Stimulated activated CD8-positive, alpha-beta memory T cell treated with anti-CD3 and anti-CD28 coated beads, Interleukin-7, amount 100 ng/mL, for 1 hour (primary cell): Measurements from ENCODE around the gene POLR2J2.
"Not testable (repeated sequence)": the region's sequence is repeated elsewhere in the genome, so short reads cannot be mapped to it uniquely, and the experiment has no call there.

ENCODE experiments used
- DNase-seq, 2 donors: peaks; one replicate each; pipeline ENCODE4 v3.0.0-alpha.2; 2020; ENCODE audit warnings: low read depth in 2 of 2

POLR2J2 gene

DNA sequence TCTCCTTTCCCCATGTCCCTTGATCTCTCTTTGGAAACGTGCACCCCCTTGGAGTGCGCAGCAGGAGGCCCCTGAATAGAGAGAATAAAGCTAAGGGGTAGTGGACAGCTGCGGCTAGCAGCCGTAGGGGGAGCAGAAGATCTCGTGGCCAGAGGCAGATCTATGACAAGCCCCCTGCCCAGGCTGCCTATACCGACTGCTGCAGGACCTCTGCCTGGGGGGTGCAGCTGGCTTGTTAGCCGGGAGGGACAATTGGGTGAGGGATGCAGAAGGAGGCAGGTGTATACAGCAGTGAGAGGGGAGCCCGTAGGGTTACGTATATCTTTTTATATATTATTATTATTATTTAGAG is 469 bp upstream of the POLR2J2 start:
- DNase-seq, result not testable (repeated sequence)

GRCh38 chr7:102667523-102667922 is 3.9 kb downstream of the POLR2J2 start:
- not testable (repeated sequence) for DNase-seq

DNA sequence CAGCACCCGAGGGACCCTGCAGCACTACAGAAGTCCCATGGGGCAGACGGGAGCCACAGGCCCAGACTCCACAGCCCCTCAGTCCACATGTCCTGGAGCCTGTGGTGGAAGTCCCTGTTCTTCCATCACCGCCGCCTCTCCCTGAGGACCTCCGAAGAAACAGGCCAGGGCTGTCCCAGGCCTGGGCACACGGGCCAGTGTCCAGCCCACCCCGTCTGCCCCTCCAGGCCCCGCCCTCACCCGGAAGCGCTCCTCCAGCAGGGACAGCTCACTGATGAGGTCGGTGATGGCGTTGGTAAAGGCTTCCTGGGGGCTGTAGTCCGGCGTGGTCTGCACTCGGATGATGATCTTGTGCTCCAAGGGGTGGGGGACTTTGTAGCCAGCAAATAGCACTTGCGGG is 4.6 kb downstream of the POLR2J2 start:
- not testable (repeated sequence) for DNase-seq

DNA sequence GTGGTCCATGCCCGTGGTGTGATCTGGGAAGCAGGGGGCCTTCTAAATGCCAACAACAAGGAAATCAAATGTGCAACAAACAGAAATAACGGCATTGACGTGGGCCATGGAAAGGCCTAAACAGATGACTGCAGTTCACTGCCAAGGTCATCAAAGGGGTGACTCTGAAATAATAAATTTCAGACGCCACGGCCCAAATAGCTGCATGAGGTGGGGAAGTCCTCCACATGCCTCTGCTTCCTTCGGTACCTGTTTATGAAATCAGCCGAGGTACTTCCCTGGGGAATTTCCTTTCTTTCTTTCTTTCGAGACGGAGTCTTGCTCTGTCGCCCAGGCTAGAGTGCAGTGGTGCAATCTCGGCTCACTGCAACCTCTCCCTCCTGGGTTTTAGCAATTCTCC is 6.7 kb downstream of the POLR2J2 start:
- DNase-seq, result not testable (repeated sequence)

DNA sequence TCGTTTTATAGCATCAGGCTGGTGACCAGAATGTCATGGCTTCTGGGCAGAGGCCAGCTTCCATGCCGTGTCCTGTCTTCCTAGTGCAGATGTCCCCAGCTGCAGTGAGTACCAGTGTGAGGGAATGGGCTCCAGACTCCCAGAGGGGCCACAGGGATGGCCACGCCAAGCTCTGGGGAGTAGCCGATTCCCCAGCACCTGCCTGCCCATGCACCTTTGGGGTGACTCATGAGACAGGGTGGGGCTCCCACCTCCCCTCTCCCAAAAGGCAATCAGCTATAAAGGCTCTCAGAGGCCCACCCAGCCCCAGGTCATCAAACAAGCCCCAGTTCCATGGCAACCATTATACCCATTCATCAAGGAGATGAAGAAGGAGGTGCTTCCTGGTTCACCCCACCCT is 21.5 kb downstream of the POLR2J2 start, which contains the start of gene SPDYE2B:
Gene SPDYE2B, plus strand, starts transcription at position 396 of the 400 bp plus-strand sequence. CDS start 2,030 bp downstream, outside the sequence.
- DNase-seq, result not testable (repeated sequence)

- not testable (repeated sequence) for DNase-seq
Measured at GRCh38 chr7:102647813-102648212, 23.6 kb downstream of the POLR2J2 start.

- DNase-seq, result not testable (repeated sequence)
Measured at GRCh38 chr7:102643404-102643803, 28.1 kb downstream of the POLR2J2 start.

DNA sequence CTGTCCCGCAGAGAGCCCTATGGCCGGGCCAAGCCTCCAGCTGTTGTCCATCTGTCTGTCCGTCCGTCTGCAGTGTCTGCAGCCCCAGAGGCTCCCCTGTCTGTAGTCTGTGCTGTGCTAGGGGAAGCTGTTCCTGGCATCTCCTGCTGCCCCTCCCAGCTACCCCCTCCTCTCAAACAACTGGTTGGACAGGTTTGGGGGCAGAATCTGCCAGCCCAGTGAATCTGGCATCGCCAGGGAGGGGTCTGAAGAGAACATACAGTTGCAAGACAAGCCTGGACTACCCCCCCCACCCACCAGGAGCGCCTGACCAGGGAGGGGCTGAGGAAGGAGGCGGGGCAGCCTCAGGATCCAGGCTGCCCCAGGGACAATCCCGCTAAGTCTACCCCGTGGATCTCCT is 28.8 kb downstream of the POLR2J2 start, which contains the start of gene UPK3BL1:
Gene UPK3BL1, minus strand, starts transcription at position 101 of the 400 bp plus-strand sequence. Its CDS starts 50 bp downstream, at position 51.
- DNase-seq, result not testable (repeated sequence)

- DNase-seq, result not testable (repeated sequence)
Measured at GRCh38 chr7:102638848-102639247, 32.6 kb downstream of the POLR2J2 start.

- DNase-seq, result not testable (repeated sequence)
Measured at GRCh38 chr7:102636956-102637355, 34.5 kb downstream of the POLR2J2 start.

- DNase-seq, result not testable (repeated sequence)
Measured at GRCh38 chr7:102635354-102635753, 36.1 kb downstream of the POLR2J2 start.

GRCh38 chr7:102634299-102634698 is 37.2 kb downstream of the POLR2J2 start:
- not testable (repeated sequence) for DNase-seq

- not testable (repeated sequence) for DNase-seq
Measured at GRCh38 chr7:102630622-102631021, 40.8 kb downstream of the POLR2J2 start.

GRCh38 chr7:102627271-102627904 is 44.1 kb downstream of the POLR2J2 start:
- not testable (repeated sequence) for DNase-seq

DNA sequence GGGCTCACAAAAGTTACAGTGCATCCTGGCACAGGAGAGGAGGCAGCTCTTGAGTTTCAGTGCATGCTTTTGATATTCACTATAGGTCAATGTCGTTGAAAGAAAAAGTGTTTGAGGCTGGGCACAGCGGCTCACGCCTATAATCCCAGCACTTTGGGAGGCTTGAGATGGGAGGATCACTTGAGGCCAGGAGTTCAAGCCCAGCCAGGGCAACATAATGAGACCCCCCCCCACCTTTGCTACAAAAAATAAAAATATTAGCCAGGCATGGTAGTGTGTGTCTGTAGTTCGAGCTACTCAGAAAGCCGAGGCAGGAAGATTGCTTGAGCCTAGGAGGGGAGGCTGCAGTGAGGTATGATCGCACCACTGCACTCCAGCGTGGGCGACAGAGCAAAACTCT is 53.3 kb downstream of the POLR2J2 start:
- DNase-seq, result not testable (repeated sequence)

DNA sequence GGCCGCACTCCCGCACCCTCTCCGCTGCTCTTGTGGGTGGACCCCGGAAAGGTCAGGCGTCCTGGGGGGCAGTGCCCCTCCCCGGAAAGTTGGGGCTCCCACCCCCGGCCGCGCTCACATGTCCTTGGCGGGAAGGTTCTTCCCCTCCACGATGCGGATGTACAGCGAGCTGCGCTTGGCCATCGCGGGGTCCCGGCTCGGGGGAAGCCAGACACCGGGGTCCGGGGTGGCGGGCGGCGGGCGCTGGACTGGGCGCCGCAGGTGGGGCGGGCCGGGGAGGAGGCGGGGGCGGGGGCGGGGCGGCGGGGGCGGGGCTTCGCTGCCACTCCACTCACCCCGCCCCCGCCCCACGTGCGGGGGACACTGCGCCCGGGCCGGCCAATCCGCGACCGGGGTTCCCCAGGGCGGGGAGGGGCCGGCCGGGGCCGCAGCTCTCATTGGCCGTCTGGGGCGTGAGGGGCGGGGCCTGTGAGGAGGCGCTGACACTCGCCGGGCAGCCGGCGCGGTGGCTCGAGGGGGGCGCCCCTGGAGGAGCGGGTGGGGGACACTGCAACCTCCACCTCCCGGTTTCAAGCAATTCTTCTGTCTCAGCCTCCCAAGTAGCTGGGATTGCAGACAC is 54.8 kb downstream of the POLR2J2 start, which contains the start of gene RASA4:
Gene RASA4, minus strand, starts transcription at position 250 of the 619 bp plus-strand sequence. Its CDS starts 67 bp downstream, at position 183.
- not testable (repeated sequence) for DNase-seq
